NCI-H1930 (cell line): ENCODE results near the gene C5AR2.
"Not testable (repeated sequence)": the region's sequence is repeated elsewhere in the genome, so short reads cannot be mapped to it uniquely, and the experiment has no call there.

ENCODE experiments used
- DNase-seq, 2 experiments: peaks; one replicate each; lab custom pipeline; 2025; lab: John Stamatoyannopoulos, UW

Gene C5AR2

DNA sequence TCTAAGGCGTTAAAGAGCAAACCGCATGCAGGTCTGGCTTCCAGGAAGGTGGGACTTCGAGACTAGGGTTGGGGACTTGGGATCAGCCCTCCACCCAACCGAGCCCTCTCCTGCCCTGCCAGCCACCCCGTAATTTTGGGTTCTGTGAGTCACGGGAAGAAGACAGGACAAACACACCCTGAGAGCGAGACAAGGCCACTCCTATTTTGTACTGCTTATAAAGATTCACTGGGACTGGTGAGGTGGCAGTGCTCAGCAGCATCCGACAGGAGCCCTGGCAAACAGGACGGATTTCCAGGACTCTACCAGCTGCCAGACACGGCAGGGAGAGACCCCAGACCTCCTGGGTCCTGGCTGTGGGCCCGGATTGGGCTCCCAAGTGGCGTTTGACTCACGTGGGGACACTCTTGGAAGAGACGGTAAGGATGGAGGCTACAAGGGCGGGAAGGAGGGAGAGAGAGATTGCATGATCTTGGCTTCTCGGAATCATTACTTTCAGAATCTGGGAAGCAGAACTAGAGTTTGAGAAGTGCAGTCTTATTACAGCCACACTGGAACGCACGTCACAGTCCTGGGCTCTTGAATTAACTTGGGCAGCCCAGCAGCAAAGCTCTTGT is at the start of gene C5AR2:
Gene C5AR2 (plus strand): TSS at position 245 of the 617 bp plus-strand sequence. CDS start 8,625 bp downstream, outside the sequence.
- DNase-seq: no peak

GRCh38 chr19:47283405-47284059 is 48.4 kb upstream of the C5AR2 start:
- no peak for DNase-seq

DNA sequence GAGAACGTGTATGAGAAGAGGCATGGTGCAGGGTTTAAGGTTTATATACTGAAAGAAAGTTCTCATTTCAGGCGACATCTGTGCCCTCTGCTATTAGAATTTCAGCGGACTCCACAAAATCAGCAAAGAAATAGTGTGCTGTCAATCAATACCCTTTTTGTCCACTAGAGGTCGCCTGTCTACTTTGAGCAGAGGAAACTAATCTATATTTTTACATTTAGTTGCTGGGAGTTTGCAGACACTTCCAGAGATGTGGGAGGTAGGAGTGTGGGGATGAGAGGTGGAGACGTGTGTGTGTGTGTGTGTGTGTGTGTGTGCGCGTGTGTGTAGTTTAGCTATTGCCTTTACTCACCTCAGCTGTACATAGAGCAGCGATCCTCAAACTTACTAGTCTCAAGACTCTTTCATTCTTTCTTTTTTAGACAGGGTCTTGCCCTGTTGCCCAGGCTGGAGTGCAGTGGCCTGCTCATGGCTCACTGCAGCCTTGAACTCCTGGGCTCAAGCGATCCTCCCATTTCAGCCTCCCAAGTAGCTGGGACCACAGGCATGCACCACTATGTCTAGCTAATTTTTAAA is 47.6 kb upstream of the C5AR2 start:
- peak in 1 of 2 experiments; percentile 54 for DNase-seq

DNA sequence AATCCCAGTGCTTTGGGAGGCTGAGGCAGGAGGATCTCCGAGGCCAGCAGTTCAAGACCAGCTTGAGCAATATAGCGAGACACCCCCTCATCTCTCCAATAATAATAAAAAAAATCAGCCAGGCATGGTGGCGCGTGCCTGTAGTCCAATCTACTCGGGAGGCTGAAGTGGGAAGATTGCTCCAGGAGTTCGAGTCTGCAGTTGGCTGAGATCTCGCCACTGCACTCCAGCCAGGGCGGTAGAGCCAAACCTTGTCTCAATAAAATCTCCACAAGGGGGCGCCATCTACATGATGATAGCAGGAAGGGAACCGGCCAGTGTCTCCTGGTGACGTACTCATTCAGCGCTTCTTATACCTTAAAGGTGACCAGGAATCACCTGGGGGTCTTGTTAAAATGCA is 35.9 kb upstream of the C5AR2 start:
- DNase-seq: peak; percentile 78 to 92

DNA sequence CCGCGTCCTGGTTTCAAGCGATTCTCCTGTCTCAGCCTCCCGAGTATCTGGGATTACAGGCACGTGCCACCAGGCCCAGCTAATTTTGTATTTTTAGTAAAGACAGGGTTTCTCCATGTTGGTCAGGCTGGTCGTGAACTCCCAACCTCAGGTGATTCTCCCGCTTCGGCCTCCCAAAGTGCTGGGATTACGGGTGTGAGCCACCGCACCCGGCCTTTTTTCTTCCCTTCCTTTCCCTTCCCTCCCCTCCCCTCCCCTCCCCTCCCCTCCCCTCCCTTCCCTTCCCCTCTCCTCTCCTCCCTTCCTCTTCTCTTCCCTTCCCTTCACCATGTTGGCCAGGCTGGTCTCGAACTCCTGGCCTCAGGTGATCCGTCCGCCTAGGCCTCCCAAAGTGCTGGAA is 31.1 kb upstream of the C5AR2 start:
- not testable (repeated sequence) for DNase-seq

DNA sequence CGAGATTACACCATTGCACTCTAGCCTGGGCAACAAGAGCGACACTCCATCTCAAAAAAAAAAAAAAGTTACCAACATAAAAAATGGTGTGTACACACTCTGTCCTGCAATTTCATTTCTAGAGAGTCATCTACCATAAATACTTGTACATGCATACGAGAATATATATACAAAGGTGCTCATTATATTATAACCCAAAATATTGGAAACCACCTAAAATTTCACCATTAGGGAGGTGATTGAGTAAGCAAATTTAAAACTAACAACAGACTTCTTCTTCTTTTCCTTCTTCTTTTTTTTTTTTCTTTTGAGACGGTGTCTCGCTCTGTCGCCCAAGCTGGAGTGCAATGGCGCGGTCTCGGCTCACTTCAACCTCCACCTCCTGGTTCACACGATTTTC is 29.7 kb upstream of the C5AR2 start:
- no peak for DNase-seq

DNA sequence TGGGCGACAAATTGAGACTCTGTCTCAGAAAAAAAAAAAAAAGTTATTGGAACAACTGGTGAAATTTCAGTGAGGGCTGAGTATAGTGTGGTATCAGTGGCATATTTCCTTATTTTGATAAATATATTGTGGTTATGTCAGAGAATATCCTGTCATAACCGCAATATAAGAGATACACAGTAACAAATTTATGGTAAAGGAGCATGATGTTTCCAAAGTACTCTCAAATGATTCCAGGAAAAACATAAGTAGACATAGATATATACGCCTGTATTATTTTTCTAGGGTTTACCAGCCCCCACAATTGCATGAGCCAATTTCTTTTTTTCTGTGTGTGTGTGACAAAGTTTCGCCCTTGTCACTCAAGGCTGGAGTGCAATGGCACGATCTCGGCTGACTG is 28.0 kb upstream of the C5AR2 start:
- DNase-seq: no peak

DNA sequence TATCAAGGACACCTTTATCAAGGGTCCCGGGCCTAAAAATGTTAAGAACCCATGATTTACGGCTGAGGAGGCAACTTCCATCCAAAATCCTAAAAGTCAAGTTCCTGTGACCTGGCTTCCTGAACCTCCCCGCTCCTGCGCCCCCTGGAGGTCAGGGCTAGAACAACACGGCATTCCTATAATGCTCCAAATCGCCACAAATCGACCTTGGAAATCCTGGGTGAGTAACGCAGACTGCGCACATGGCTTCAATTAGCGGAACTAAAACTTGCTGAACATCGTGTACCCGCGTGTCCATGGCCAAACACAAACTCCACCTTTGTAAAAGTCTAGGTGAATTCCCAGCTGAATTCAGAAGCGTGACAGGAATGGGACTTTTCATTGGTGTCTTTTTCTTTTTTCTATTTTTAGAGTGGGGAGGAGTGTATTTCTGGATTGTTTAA is 26.6 kb upstream of the C5AR2 start:
- DNase-seq: peak in 1 of 2 experiments; percentile 57

- no peak for DNase-seq
Measured at GRCh38 chr19:47306303-47306702, 25.7 kb upstream of the C5AR2 start.

DNA sequence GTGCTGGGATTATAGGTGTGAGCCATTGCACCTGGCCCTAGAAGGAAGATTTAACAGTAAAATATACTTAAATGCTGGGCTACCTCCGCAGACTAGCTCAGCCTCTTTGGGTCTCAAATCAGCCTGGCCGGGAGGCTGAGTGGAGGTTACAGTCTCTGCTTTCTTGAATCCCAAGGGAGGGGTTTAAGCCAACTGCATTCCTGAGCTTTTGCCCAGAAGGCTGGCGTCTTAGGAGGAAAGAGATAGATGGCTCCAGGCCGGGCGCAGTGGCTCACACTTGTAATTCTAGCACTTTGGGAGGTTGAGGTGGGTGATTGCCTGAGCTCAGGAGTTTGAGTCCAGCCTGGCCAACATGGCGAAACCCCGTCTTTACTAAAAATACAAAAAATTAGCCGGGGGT is 22.9 kb upstream of the C5AR2 start:
- DNase-seq: no peak

- no peak for DNase-seq
Measured at GRCh38 chr19:47309608-47310007, 22.4 kb upstream of the C5AR2 start, which contains the start of gene C5AR1. C5AR1 (plus strand) TSS chr19:47309861; CDS start chr19:47309896, 35 bp downstream.

GRCh38 chr19:47310323-47310722 is 21.7 kb upstream of the C5AR2 start:
- no peak for DNase-seq

DNA sequence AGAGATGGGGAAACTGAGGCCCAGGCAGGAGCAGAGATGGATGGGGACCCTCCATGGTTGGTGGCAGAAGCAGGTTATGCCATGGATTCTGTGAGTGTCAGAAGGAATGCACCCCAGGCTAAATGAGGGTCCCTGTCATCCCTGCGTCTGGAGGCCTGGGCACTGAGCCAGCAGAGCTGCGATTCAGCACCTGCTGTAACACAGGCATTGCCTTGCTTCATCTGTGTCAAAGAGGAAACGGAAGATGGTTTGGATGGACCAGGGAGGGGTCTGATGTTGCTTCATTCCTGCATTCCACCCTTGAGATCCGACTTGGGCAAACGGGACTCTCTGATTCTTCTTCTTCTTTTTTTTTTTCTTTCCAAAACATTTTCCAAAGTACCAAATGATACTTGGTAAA is 21.2 kb upstream of the C5AR2 start:
- no peak for DNase-seq

DNA sequence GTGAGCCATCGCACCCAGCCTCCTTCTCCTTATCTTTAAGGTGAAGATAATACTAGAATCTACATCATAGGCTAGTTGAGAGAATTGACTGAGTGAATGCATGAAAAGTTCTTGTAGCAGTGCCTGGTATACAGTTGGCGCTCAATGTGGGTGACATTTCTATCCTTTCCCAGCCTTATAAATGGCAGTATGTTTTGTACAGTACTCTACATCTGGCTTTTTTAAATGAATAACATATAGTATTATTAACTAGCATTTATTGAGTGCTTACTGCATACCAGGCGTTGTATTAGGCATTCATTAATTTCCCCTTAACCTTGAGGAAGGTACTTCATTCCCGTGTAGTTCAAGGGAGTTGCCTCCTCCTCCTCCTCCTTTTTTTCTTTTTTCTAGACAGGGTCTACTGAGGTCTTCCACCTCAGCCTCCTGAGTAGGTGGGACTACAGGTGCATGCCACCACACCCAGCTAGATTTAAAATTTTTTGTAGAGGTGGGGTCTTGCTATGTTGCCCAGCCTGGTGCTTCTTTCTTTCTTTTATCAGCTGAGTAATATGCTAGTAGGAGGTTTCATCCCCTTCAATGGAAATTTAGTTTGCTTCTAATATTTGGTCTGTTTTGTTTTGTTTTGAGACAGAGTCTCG is 19.5 kb upstream of the C5AR2 start:
- DNase-seq: no peak

- DNase-seq: no peak
Measured at GRCh38 chr19:47313754-47314295, 18.1 kb upstream of the C5AR2 start.

- peak in 1 of 2 experiments; percentile 29 for DNase-seq
Measured at GRCh38 chr19:47315125-47315821, 16.7 kb upstream of the C5AR2 start.

DNA sequence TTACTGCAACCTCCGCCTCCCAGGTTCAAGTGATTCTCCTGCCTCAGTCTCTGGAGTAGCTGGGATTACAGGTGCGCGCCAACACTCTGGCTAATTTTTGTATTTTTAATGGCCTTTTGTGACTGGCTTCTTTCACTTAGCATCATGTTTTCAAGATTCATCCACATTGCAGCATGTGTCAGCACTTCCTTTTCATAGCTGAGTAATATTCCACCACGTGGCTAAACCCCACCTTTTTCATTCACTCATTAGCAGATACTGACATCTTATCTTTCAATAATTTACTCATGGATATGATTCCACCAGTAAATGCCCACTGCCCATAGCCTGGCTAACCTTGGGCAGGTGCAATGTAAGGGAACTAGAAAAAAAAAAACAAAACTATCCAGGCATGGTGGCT is 15.5 kb upstream of the C5AR2 start:
- DNase-seq: no peak

GRCh38 chr19:47319923-47320871 is 11.8 kb upstream of the C5AR2 start:
- no peak for DNase-seq

- DNase-seq: no peak
Measured at GRCh38 chr19:47321630-47322029, 10.3 kb upstream of the C5AR2 start.

DNA sequence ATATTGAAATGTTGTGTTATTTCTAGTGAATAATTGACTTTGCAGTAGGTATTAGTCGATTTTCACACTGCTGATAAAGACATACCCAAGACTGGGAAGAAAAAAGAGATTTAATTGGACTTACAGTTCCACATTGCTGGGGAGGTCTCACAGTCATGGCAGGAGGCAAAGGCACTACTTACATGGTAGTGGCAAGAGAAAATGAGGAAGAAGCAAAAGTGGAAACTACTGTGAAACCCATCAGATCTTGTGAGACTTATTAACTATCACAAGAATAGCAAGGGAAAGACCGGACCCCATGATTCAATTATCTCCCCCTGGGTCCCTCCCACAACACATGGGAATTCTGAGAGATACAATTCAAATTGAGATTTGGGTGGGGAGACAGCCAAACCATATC is 9.9 kb upstream of the C5AR2 start:
- DNase-seq: no peak

DNA sequence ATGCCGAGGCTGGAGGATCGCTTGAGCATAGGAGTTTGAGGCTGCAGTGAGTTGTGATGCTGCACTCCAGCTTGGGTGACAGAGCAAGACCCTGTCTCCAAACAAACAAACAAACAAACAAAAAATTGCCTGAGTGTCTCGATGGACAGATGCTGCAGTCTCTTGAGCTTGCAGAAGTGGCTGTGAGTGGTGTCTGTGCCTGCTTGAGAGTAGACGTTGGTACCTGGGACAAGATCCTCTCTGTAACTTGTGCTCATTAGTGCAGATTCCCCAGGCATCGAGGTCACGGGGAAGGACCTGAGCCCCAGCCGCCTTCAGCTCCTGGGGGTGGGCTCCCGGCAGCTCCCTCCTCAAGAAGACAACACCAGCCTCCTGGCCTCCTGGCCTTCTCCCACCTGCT is 8.6 kb upstream of the C5AR2 start:
- DNase-seq: no peak
